ENCODE data around the gene PRMT7.

DNA sequence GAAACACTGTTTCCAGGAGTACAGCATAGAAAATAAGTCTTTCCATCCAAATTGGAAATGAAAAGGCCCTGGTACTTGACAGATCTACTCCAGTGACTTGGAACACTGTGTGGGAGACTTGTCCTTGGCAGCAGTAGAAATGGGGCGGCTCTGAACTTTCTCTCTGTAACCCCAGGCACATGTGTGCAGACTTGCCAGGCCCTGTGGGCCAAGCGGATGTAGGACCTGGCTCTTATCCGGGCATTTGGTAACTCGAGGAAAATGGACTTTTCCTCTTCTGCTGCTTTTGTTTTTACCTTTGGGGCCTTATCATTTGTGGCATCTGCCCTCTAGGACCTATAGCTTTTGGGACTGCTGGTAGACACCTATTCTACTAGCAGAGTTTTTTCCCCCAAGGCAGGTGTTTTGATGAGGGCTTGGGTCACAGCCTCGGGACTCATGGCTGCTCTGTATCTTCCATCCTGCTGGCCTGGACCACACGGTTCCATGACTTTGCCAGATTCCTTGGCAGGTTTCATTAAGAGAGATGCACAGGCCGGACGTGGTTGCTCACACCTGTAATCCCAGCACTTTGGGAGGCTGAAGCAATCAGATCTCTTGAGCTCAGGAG is 94.0 kb downstream of the PRMT7 start:
- no peak for TF ChIP-seq EZH2 (IDR thresholded peaks at IDR 0.05; ENCODE audit: insufficient read depth, poor library complexity, severe bottlenecking)
- no peak for TF ChIP-seq EZH2phosphoT487 (IDR thresholded peaks at IDR 0.05; ENCODE audit: insufficient read depth, low read depth)
